ENCODE measurements around the gene PLB1.

PLB1 gene

GRCh38 chr2:28601616-28602015 lies 105.8 kb downstream of the PLB1 start:
- Histone ChIP-seq H3K4me1 (ENCODE audit: insufficient read depth, low read length, severe bottlenecking) (no peaks in the 10 kb centered on the region), H3K9me3 (ENCODE audit: low read length) (no peaks in the 10 kb centered on the region), H2AFZ (ENCODE audit: low read length) (no peak overlapping the region), H3K27ac (ENCODE audit: low read depth, low read length, poor library complexity, severe bottlenecking) (no peak overlapping the region), H3K4me3 (ENCODE audit: low read depth, low read length, poor library complexity, severe bottlenecking) (no peak overlapping the region), H3K4me2 (ENCODE audit: low read length) (no peak overlapping the region), H3F3A (ENCODE audit: insufficient read depth, low read length) (no peaks in the 10 kb centered on the region), H3K79me2 (ENCODE audit: insufficient read depth, low read length) (no peaks in the 10 kb centered on the region), H4K20me1 (ENCODE audit: insufficient read depth, low read length) (no peaks in the 10 kb centered on the region), H3K9me2 (ENCODE audit: low read depth, low read length) (no peaks in the 10 kb centered on the region), H3K9ac (ENCODE audit: low read length) (no peak overlapping the region), H3K36me3 (ENCODE audit: insufficient read depth, low read length) (no peaks in the 10 kb centered on the region), H3K27me3 (ENCODE audit: insufficient read depth, low read length) (no peaks in the 10 kb centered on the region)
- TF ChIP-seq CTCF (IDR thresholded peaks at IDR 0.05; ENCODE audit: low read length) (no peak), EZH2 (IDR thresholded peaks at IDR 0.05; ENCODE audit: borderline replicate concordance, low read length) (no peak)

- H3K9ac ChIP-seq (ENCODE audit: low read length): no peak overlapping the region
- H3K9me2 ChIP-seq (ENCODE audit: low read depth, low read length): no peaks in the 10 kb centered on the region
- H3K27ac ChIP-seq (ENCODE audit: low read depth, low read length, poor library complexity, severe bottlenecking): no peak overlapping the region
- H3K36me3 ChIP-seq (ENCODE audit: insufficient read depth, low read length): no peaks in the 10 kb centered on the region
- no peaks in the 10 kb centered on the region for H4K20me1 ChIP-seq (ENCODE audit: insufficient read depth, low read length)
- no peaks in the 10 kb centered on the region for H3K79me2 ChIP-seq (ENCODE audit: insufficient read depth, low read length)
- no peaks in the 10 kb centered on the region for H3K9me3 ChIP-seq (ENCODE audit: low read length)
- H3K4me2 ChIP-seq (ENCODE audit: low read length): no peak overlapping the region
- no peak overlapping the region for H2AFZ ChIP-seq (ENCODE audit: low read length)
- TF ChIP-seq CTCF (IDR thresholded peaks at IDR 0.05; ENCODE audit: low read length) (no peak), EZH2 (IDR thresholded peaks at IDR 0.05; ENCODE audit: borderline replicate concordance, low read length) (no peak)
- no peaks in the 10 kb centered on the region for H3K4me1 ChIP-seq (ENCODE audit: insufficient read depth, low read length, severe bottlenecking)
- no peaks in the 10 kb centered on the region for H3F3A ChIP-seq (ENCODE audit: insufficient read depth, low read length)
- no peaks in the 10 kb centered on the region for H3K27me3 ChIP-seq (ENCODE audit: insufficient read depth, low read length)
- H3K4me3 ChIP-seq (ENCODE audit: low read depth, low read length, poor library complexity, severe bottlenecking): no peak overlapping the region
Measured at GRCh38 chr2:28602136-28602660, 106.3 kb downstream of the PLB1 start.

GRCh38 chr2:28602751-28603639 lies 107.1 kb downstream of the PLB1 start:
- TF ChIP-seq CTCF (IDR thresholded peaks at IDR 0.05; ENCODE audit: low read length) (no peak), EZH2 (IDR thresholded peaks at IDR 0.05; ENCODE audit: borderline replicate concordance, low read length) (no peak)
- H3K27ac ChIP-seq (ENCODE audit: low read depth, low read length, poor library complexity, severe bottlenecking): no peak overlapping the region

More at GRCh38 chr2:28602751-28603639, 107.1 kb downstream of the PLB1 start:
- Histone ChIP-seq H3K9me3 (ENCODE audit: low read length) (no peaks in the 10 kb centered on the region), H3K79me2 (ENCODE audit: insufficient read depth, low read length) (no peaks in the 10 kb centered on the region), H3K9ac (ENCODE audit: low read length) (no peak overlapping the region), H2AFZ (ENCODE audit: low read length) (no peak overlapping the region), H3K4me1 (ENCODE audit: insufficient read depth, low read length, severe bottlenecking) (no peaks in the 10 kb centered on the region), H3K4me3 (ENCODE audit: low read depth, low read length, poor library complexity, severe bottlenecking) (no peak overlapping the region), H3K4me2 (ENCODE audit: low read length) (no peak overlapping the region), H3K27me3 (ENCODE audit: insufficient read depth, low read length) (no peaks in the 10 kb centered on the region), H4K20me1 (ENCODE audit: insufficient read depth, low read length) (no peaks in the 10 kb centered on the region), H3F3A (ENCODE audit: insufficient read depth, low read length) (no peaks in the 10 kb centered on the region), H3K36me3 (ENCODE audit: insufficient read depth, low read length) (no peaks in the 10 kb centered on the region), H3K9me2 (ENCODE audit: low read depth, low read length) (no peaks in the 10 kb centered on the region)

Data from OCI-LY1 (cell line).